ENCODE data around the gene LDB3. TPM values are rescaled to one million over a fixed set of nuclear protein-coding genes. Genes with fewer than 3 reads are reported as not detected.

The LDB3 gene
- total RNA-seq, 2 donors from 2014 or later, result 0.11 to 0.35 TPM

GRCh38 chr10:86693721-86694369, 25.5 kb downstream of the LDB3 start:
- Histone ChIP-seq H3K9me3 (ENCODE audit: control insufficient read depth, low read length) (no peaks in the 10 kb centered on the region), H3K36me3 (ENCODE audit: control insufficient read depth, insufficient read depth, low read length) (no peaks in the 10 kb centered on the region), H3K27ac (ENCODE audit: low read depth, low read length) (no peak overlapping the region), H3K9ac (ENCODE audit: extremely low read depth, low read length, poor library complexity, severe bottlenecking) (no peak overlapping the region), H3K4me1 (ENCODE audit: control insufficient read depth, insufficient read depth, low read length) (no peaks in the 10 kb centered on the region), H3K4me3 (ENCODE audit: low read length) (no peak overlapping the region), H3K27me3 (ENCODE audit: control insufficient read depth, insufficient read depth, low read length, poor library complexity, severe bottlenecking) (no peaks in the 10 kb centered on the region)
- H3K4me1 Mint-ChIP-seq, result peaks cover 8% of the 10 kb centered on the region
- no peaks in the 10 kb centered on the region for H3K36me3 Mint-ChIP-seq (ENCODE audit: low read depth)
- H3K27ac Mint-ChIP-seq, result no peak overlapping the region
- peaks cover 7% of the 10 kb centered on the region for H3K27me3 Mint-ChIP-seq (ENCODE audit: insufficient read depth)
- DNase-seq, result peak; percentile 85
- WGBS, 2 experiments (ENCODE audit: insufficient coverage in 1 of 2, insufficient read length in 1 of 2), result 25 to 32% methylated on average over 10 of the region's 10 CpGs
- peak; percentile 87 for TF ChIP-seq CTCF (conservative IDR thresholded peaks at IDR 0.05)
- no peaks in the 10 kb centered on the region for H3K9me3 Mint-ChIP-seq
- no peak overlapping the region for H3K4me3 Mint-ChIP-seq

GRCh38 chr10:86698207-86698940, 30.1 kb downstream of the LDB3 start:
- no peaks in the 10 kb centered on the region for H3K36me3 Mint-ChIP-seq (ENCODE audit: low read depth)
- H3K27me3 Mint-ChIP-seq (ENCODE audit: insufficient read depth), result peaks cover 7% of the 10 kb centered on the region
- peak overlapping the region; percentile 39 for H3K27ac Mint-ChIP-seq
- no peaks in the 10 kb centered on the region for H3K9me3 Mint-ChIP-seq
- no peaks in the 10 kb centered on the region for H3K9me3 ChIP-seq (ENCODE audit: control insufficient read depth, low read length)
- no peaks in the 10 kb centered on the region for H3K27me3 ChIP-seq (ENCODE audit: control insufficient read depth, insufficient read depth, low read length, poor library complexity, severe bottlenecking)
- peaks cover 6% of the 10 kb centered on the region for H3K4me1 Mint-ChIP-seq
- H3K4me1 ChIP-seq (ENCODE audit: control insufficient read depth, insufficient read depth, low read length), result no peaks in the 10 kb centered on the region
- no peak for DNase-seq
- no peak overlapping the region for H3K4me3 Mint-ChIP-seq
- no peaks in the 10 kb centered on the region for H3K36me3 ChIP-seq (ENCODE audit: control insufficient read depth, insufficient read depth, low read length)
- TF ChIP-seq CTCF (conservative IDR thresholded peaks at IDR 0.05), result peak; percentile 50
- 92 to 95% methylated on average over 7 to 9 of the region's 9 CpGs for whole genome bisulfite sequencing, 2 experiments (ENCODE audit: insufficient coverage in 1 of 2, insufficient read length in 1 of 2)
- no peak overlapping the region for H3K9ac ChIP-seq (ENCODE audit: extremely low read depth, low read length, poor library complexity, severe bottlenecking)
- H3K4me3 ChIP-seq (ENCODE audit: low read length), result no peak overlapping the region
- no peak overlapping the region for H3K27ac ChIP-seq (ENCODE audit: low read depth, low read length)

- TF ChIP-seq CTCF (conservative IDR thresholded peaks at IDR 0.05), result no peak
- no peaks in the 10 kb centered on the region for H3K36me3 Mint-ChIP-seq (ENCODE audit: low read depth)
- Histone ChIP-seq H3K36me3 (ENCODE audit: control insufficient read depth, insufficient read depth, low read length) (no peaks in the 10 kb centered on the region), H3K27me3 (ENCODE audit: control insufficient read depth, insufficient read depth, low read length, poor library complexity, severe bottlenecking) (no peaks in the 10 kb centered on the region), H3K4me1 (ENCODE audit: control insufficient read depth, insufficient read depth, low read length) (no peaks in the 10 kb centered on the region), H3K9ac (ENCODE audit: extremely low read depth, low read length, poor library complexity, severe bottlenecking) (no peak overlapping the region), H3K4me3 (ENCODE audit: low read length) (no peak overlapping the region), H3K9me3 (ENCODE audit: control insufficient read depth, low read length) (no peaks in the 10 kb centered on the region), H3K27ac (ENCODE audit: low read depth, low read length) (no peak overlapping the region)
- H3K4me1 Mint-ChIP-seq, result no peaks in the 10 kb centered on the region
- no peak for DNase-seq
- no peak overlapping the region for H3K4me3 Mint-ChIP-seq
- H3K27me3 Mint-ChIP-seq (ENCODE audit: insufficient read depth), result peaks cover 7% of the 10 kb centered on the region
- no peaks in the 10 kb centered on the region for H3K9me3 Mint-ChIP-seq
- 89 to 100% methylated on average over 1 to 7 of the region's 7 CpGs for WGBS, 2 experiments (ENCODE audit: insufficient coverage in 1 of 2, insufficient read length in 1 of 2)
- H3K27ac Mint-ChIP-seq, result no peak overlapping the region
These were observed 30.8 kb downstream of the LDB3 start for GRCh38 chr10:86699125-86699524.
